Measurements from ENCODE around the gene SPACDR. TPM values are rescaled to one million over a fixed set of nuclear protein-coding genes. Genes with fewer than 3 reads are reported as not detected.

Gene SPACDR
- polyA plus RNA-seq, 1 donor (not counting 4 experiments of a cell fraction or from before 2014, with no cell fraction given), result 0.37 TPM

DNA sequence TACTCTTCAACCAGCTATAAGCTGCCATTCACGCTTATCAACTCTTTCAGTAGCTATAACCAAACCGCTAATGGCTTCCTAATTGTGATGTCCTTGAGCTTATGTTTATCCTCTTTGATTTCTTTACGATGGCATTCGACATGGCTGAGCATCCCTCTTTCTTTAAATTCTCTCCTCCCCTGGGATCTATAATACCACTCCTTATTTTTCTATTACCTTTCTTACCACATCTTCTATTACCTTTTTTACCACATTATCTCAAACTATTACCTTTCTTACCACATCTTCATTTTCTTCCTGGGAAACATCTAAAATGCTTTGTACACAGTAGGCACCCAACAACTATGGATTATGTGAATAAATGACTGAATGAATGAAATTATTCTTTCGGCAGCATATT, 48.6 kb downstream of the SPACDR start:
- no peaks in the 10 kb centered on the region for H3K4me1 ChIP-seq (ENCODE audit: control insufficient read depth, extremely low read depth, insufficient read depth, low read length)
- H2AFZ ChIP-seq (ENCODE audit: control insufficient read depth, low read length), result no peak overlapping the region
- H3K9me1 ChIP-seq (ENCODE audit: control insufficient read depth, extremely low read depth, insufficient read depth, low read length), result no peaks in the 10 kb centered on the region
- H3K79me2 ChIP-seq (ENCODE audit: control insufficient read depth, insufficient read depth, low read length), result no peaks in the 10 kb centered on the region
- H3K27ac ChIP-seq (ENCODE audit: control insufficient read depth, insufficient read depth, low read length), result no peak overlapping the region
- FAIRE-seq (no peak), DNase-seq (ENCODE audit: low read depth, low spot score) (no peak)
- TF ChIP-seq EZH2 (IDR thresholded peaks at IDR 0.05; ENCODE audit: low read length), result no peak
- TF ChIP-seq, protein P1, sequence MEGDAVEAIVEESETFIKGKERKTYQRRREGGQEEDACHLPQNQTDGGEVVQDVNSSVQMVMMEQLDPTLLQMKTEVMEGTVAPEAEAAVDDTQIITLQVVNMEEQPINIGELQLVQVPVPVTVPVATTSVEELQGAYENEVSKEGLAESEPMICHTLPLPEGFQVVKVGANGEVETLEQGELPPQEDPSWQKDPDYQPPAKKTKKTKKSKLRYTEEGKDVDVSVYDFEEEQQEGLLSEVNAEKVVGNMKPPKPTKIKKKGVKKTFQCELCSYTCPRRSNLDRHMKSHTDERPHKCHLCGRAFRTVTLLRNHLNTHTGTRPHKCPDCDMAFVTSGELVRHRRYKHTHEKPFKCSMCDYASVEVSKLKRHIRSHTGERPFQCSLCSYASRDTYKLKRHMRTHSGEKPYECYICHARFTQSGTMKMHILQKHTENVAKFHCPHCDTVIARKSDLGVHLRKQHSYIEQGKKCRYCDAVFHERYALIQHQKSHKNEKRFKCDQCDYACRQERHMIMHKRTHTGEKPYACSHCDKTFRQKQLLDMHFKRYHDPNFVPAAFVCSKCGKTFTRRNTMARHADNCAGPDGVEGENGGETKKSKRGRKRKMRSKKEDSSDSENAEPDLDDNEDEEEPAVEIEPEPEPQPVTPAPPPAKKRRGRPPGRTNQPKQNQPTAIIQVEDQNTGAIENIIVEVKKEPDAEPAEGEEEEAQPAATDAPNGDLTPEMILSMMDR (optimal IDR thresholded peaks at IDR 0.05 in 1 of 3, IDR thresholded peaks at IDR 0.05 in 1 of 3, conservative IDR thresholded peaks at IDR 0.05 in 1 of 3; ENCODE audit: extremely low read depth in 1 of 3, insufficient read depth in 2 of 3, low read length in 3 of 3), result no peak
- dilution Hi-C loops (cut with MboI; ENCODE audit: extremely low pct_ligation_motif_present, low sequenced_read_pairs), result no loop called here
- no peaks in the 10 kb centered on the region for H4K20me1 ChIP-seq (ENCODE audit: control insufficient read depth, extremely low read depth, insufficient read depth, low read length)
- H3K9ac ChIP-seq (ENCODE audit: control insufficient read depth, extremely low read depth, insufficient read depth, low read length), result no peak overlapping the region
- H3K36me3 ChIP-seq (ENCODE audit: control insufficient read depth in 2 of 2, extremely low read depth in 1 of 2, insufficient read depth in 2 of 2, low read length in 2 of 2), result no peaks in the 10 kb centered on the region
- H3K9me3 ChIP-seq (ENCODE audit: control insufficient read depth, low read depth, low read length), result no peaks in the 10 kb centered on the region
- H3K4me2 ChIP-seq (ENCODE audit: control insufficient read depth, extremely low read depth, insufficient read depth, low read depth, low read length), result no peak overlapping the region
- peaks cover 2% of the 10 kb centered on the region for H3K27me3 ChIP-seq (ENCODE audit: control insufficient read depth, extremely low read depth, insufficient read depth, low read length)
- H3K4me3 ChIP-seq (ENCODE audit: control insufficient read depth in 2 of 3, extremely low read depth in 1 of 3, insufficient read depth in 2 of 3, low read depth in 1 of 3, low read length in 3 of 3), result no peak overlapping the region

DNA sequence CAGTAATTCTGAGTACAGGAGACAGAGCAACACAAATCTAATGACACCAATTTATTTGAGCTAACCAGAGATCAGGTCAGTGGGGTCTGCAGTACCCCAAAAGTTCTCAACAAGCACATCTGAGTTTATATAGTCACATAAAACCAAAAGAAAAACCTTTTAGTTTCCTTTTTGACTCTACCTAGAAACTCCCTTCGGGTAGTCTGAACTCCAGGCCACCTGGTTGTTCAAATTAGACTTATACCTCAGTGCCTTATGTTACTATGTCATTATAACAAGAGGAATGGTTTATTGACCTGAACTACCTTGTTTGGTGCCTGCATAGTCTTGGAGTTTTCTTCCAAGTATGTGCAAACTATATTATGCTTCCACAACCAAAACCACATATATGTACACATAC, 50.2 kb downstream of the SPACDR start:
- no peak for FAIRE-seq

More for the DNA sequence above, 50.2 kb downstream of the SPACDR start:
- Histone ChIP-seq H2AFZ (ENCODE audit: control insufficient read depth, low read length) (no peak overlapping the region), H3K27me3 (ENCODE audit: control insufficient read depth, extremely low read depth, insufficient read depth, low read length) (peaks cover 2% of the 10 kb centered on the region), H3K36me3 (ENCODE audit: control insufficient read depth in 2 of 2, extremely low read depth in 1 of 2, insufficient read depth in 2 of 2, low read length in 2 of 2) (no peaks in the 10 kb centered on the region), H3K79me2 (ENCODE audit: control insufficient read depth, insufficient read depth, low read length) (no peaks in the 10 kb centered on the region), H3K27ac (ENCODE audit: control insufficient read depth, insufficient read depth, low read length) (no peak overlapping the region), H3K9me1 (ENCODE audit: control insufficient read depth, extremely low read depth, insufficient read depth, low read length) (no peaks in the 10 kb centered on the region), H4K20me1 (ENCODE audit: control insufficient read depth, extremely low read depth, insufficient read depth, low read length) (no peaks in the 10 kb centered on the region), H3K4me2 (ENCODE audit: control insufficient read depth, extremely low read depth, insufficient read depth, low read depth, low read length) (no peak overlapping the region), H3K4me1 (ENCODE audit: control insufficient read depth, extremely low read depth, insufficient read depth, low read length) (no peaks in the 10 kb centered on the region), H3K9me3 (ENCODE audit: control insufficient read depth, low read depth, low read length) (no peaks in the 10 kb centered on the region), H3K4me3 (ENCODE audit: control insufficient read depth in 2 of 3, extremely low read depth in 1 of 3, insufficient read depth in 2 of 3, low read depth in 1 of 3, low read length in 3 of 3) (no peak overlapping the region), H3K9ac (ENCODE audit: control insufficient read depth, extremely low read depth, insufficient read depth, low read length) (no peak overlapping the region)
- no peak for DNase-seq (ENCODE audit: low read depth, low spot score)
- TF ChIP-seq, protein P1 (optimal IDR thresholded peaks at IDR 0.05 in 1 of 3, IDR thresholded peaks at IDR 0.05 in 1 of 3, conservative IDR thresholded peaks at IDR 0.05 in 1 of 3; ENCODE audit: extremely low read depth in 1 of 3, insufficient read depth in 2 of 3, low read length in 3 of 3), result no peak
- no peak for TF ChIP-seq EZH2 (IDR thresholded peaks at IDR 0.05; ENCODE audit: low read length)
- dilution Hi-C loops (cut with MboI; ENCODE audit: extremely low pct_ligation_motif_present, low sequenced_read_pairs), result no loop called here

Measured in keratinocyte (primary cell).